ENCODE measurements around the gene CPLANE1. TPM values are rescaled to one million over a fixed set of nuclear protein-coding genes. Genes with fewer than 3 reads are reported as not detected.
"Not testable (repeated sequence)": the region's sequence is repeated elsewhere in the genome, so short reads cannot be mapped to it uniquely, and the experiment has no call there.

The CPLANE1 gene
- total RNA-seq, 2 donors from 2014 or later, result 5.4 to 6.9 TPM

DNA sequence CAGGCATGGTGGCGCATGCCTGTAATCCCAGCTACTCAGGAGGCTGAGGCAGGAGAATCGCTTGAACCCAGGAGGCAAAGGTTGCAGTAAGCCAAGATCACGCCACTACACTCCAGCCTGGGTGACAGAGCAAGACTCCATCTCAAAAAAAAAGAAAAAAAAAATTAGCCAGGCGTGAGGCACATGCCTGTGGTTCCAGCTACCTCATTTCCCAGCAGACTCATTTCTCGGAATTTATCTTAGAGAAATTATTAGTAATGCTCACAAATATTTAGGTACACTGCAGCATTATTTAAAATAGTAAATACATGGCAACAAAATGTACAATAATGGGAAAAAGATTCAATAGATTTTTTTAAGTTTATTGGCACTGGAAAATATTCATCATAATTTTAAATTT is 29.8 kb downstream of the CPLANE1 start:
- H3K36me3 Mint-ChIP-seq; H3K9me3 Mint-ChIP-seq; ATAC-seq; H3K27ac Mint-ChIP-seq; DNase-seq (ENCODE audit: low spot score in 2 of 2): not testable (repeated sequence)

- Mint-ChIP-seq H3K27ac (no peak overlapping the region), H3K36me3 (no peaks in the 10 kb centered on the region), H3K9me3 (no peaks in the 10 kb centered on the region)
- no peak for ATAC-seq
- DNase-seq (ENCODE audit: low spot score in 2 of 2), result no peak
Measured at GRCh38 chr5:37217976-37218375, 31.2 kb downstream of the CPLANE1 start.

GRCh38 chr5:37214550-37214949 is 34.6 kb downstream of the CPLANE1 start:
- Mint-ChIP-seq H3K27ac (no peak overlapping the region), H3K9me3 (no peaks in the 10 kb centered on the region), H3K36me3 (peaks cover 0 to 14% of the 10 kb centered on the region in 2 donors)
- no peak for DNase-seq (ENCODE audit: low spot score in 2 of 2)
- peak in 1 of 2 donors; percentile 22 for ATAC-seq

DNA sequence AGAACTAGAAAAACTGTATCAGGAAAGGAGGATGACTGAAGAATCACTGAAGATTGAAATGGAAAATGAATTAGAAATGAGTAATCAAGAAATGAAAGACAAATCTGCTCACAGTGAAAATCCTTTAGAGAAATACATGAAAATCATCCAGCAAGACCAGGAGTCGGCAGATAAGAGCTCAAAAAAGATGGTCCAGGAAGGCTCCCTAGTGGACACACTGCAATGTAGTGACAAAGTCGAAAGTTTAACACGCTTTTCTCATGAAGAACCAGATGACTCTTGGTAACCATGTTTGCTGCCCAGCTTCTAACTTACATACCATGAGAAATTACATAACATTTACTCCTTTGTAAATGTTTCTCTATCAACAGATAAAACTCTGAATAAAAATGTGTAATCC is 37.1 kb downstream of the CPLANE1 start:
- ATAC-seq, result no peak
- H3K27ac Mint-ChIP-seq, result no peak overlapping the region
- H3K9me3 Mint-ChIP-seq, result no peaks in the 10 kb centered on the region
- no peak for DNase-seq (ENCODE audit: low spot score in 2 of 2)
- peaks cover 0 to 15% of the 10 kb centered on the region in 2 donors for H3K36me3 Mint-ChIP-seq

GRCh38 chr5:37211661-37212060 is 37.5 kb downstream of the CPLANE1 start:
- Mint-ChIP-seq H3K36me3 (peaks cover 0 to 15% of the 10 kb centered on the region in 2 donors), H3K9me3 (no peaks in the 10 kb centered on the region), H3K27ac (no peak overlapping the region)
- DNase-seq (ENCODE audit: low spot score in 2 of 2), result no peak
- no peak for ATAC-seq

DNA sequence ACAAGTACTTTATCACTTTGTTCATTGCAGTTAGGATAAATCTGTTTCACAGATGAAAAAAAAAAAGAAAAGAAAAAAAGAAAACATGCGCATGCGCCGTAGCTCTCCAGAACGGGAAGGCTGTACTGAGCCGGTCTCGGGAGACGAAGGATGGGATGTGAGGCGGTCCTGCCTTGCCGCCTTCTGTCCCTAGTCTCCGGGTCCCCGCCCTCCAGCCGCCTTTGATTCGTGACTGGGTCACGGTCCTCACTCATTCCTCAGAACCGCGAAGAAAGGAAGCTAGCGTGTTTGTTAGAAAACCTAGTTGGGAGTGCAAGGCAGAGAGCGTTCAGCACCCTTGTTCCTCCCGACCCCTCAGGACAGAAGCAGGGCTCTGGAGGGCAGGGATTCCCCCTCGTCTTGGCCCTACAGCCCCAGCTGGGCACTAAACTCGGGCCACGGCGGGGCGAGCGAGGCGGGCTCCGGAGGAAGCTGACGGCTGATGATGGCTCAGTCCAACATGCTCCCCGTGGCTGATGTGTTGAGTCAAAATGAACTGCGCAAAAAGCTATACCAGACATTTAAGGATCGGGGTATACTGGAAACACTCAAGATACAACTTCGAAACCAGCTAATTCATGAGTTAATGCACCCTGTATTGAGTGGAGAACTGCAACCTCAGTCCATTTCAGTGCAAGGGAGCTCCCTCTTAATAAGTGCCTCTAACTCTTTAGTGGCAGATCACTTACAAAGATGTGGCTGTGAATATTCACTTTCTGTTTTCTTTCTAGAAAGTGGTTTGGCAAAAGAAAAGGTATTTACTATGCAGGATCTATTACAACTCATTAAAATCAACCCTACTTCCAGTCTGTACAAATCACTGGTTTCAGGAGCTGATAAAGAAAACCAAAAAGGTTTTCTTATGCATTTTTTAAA is 40.0 kb downstream of the CPLANE1 start:
- DNase-seq (ENCODE audit: low spot score in 2 of 2), result peak in 1 of 2 donors; percentile 4
- Mint-ChIP-seq H3K36me3 (peaks cover 0 to 15% of the 10 kb centered on the region in 2 donors), H3K9me3 (no peaks in the 10 kb centered on the region), H3K27ac (peak overlapping the region in 1 of 2 donors; percentile 76)
- ATAC-seq, result peak; percentile 54 to 87

- H3K27ac Mint-ChIP-seq, result peak overlapping the region in 1 of 2 donors; percentile 62
- peaks cover 0 to 15% of the 10 kb centered on the region in 2 donors for H3K36me3 Mint-ChIP-seq
- no peaks in the 10 kb centered on the region for H3K9me3 Mint-ChIP-seq
- DNase-seq (ENCODE audit: low spot score in 2 of 2) (no peak), ATAC-seq (no peak)
Measured at GRCh38 chr5:37207802-37208201, 41.4 kb downstream of the CPLANE1 start.

DNA sequence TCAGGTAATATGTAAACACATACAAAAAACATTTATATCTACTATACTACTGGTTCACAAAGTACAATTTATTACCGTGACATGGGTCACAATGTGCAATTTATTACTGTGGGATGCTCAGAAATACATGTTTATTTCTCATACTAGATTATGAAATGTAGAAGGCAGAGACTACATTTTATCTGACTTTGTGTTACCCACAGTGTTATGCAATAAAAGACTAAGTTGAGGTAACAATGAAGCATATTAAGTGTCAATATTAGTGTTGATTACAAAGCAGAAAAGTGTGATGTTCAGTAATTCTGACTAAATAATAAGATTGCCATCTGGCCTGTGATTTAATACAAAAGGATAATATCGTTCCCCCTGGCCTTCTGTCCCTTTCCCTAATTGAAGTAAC is 42.4 kb downstream of the CPLANE1 start:
- DNase-seq (ENCODE audit: low spot score in 2 of 2) (no peak), ATAC-seq (no peak)
- H3K36me3 Mint-ChIP-seq, result peaks cover 0 to 15% of the 10 kb centered on the region in 2 donors
- no peaks in the 10 kb centered on the region for H3K9me3 Mint-ChIP-seq
- no peak overlapping the region for H3K27ac Mint-ChIP-seq

- no peaks in the 10 kb centered on the region for H3K9me3 Mint-ChIP-seq
- no peak for DNase-seq (ENCODE audit: low spot score in 2 of 2)
Measured at GRCh38 chr5:37198842-37199241, 50.3 kb downstream of the CPLANE1 start.

DNA sequence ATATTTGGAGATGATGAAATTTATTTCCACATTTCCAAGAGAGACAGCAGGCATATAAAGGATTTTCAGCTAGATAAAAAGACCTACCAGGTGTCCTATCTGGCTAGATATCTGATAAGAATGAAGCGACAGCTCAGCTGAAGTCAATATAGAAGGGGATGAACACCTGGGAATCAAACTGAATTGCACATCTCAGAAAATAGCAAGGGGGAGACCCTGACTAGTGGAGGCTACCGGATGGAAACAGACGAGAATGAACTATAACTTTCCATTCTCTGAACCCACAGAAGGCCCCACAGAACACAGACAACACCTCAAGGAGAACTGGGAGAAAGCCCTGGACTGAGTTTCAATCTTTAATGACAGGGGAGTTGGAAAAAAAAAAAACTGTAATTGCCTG is 51.1 kb downstream of the CPLANE1 start:
- Mint-ChIP-seq H3K27ac (peak overlapping the region; percentile 73 to 75), H3K36me3 (peaks cover 11 to 13% of the 10 kb centered on the region in 2 donors), H3K9me3 (no peaks in the 10 kb centered on the region)
- no peak for DNase-seq (ENCODE audit: low spot score in 2 of 2)
- peak; percentile 58 to 88 for ATAC-seq

More at GRCh38 chr5:37198842-37199241, 50.3 kb downstream of the CPLANE1 start:
- no peak overlapping the region for H3K27ac Mint-ChIP-seq
- H3K36me3 Mint-ChIP-seq, result peaks cover 11 to 13% of the 10 kb centered on the region in 2 donors
- ATAC-seq, result no peak

DNA sequence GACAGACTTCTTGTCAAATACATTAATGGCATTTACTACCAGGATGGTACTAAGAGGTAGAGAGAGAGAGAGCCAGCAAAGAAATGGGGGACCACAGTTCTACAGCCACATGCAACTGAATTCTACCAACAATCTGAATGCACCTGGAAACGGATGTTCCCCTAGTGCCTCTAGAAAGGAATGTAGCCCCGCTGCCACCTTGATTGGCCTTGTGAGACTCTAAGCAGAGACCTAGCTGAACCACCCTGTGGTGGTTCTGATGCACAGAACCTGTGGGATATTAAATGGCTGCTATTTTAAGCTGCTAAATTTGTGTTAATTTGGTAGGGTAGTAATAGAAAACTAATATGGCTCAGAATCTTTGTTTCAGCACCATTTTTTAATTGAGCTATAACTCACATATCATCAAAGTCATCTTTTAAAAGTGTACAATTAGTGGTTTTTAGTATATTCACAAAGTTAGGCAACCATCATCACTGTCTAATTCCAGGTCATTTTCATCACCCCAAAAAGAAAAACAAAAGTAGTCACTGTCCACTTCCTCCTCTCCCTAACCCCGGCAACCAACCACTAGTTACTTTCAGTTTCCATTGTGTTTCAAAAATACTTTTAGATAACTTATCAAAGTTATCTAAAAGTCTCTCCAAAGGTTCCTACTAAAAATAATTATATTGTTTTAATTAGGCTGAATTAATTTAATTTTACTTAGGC is 51.7 kb downstream of the CPLANE1 start:
- H3K27ac Mint-ChIP-seq, result peak overlapping the region; percentile 75 to 91
- peak; percentile 50 to 84 for ATAC-seq
- no peaks in the 10 kb centered on the region for H3K9me3 Mint-ChIP-seq

GRCh38 chr5:37190592-37190991 is 58.6 kb downstream of the CPLANE1 start:
- no peaks in the 10 kb centered on the region for H3K9me3 Mint-ChIP-seq
- no peak for ATAC-seq
- no peak overlapping the region for H3K27ac Mint-ChIP-seq
- peaks cover 0 to 4% of the 10 kb centered on the region in 2 donors for H3K36me3 Mint-ChIP-seq
- DNase-seq (ENCODE audit: low spot score in 2 of 2), result no peak

More for the DNA sequence above, 51.7 kb downstream of the CPLANE1 start:
- peaks cover 11 to 13% of the 10 kb centered on the region in 2 donors for H3K36me3 Mint-ChIP-seq
- DNase-seq (ENCODE audit: low spot score in 2 of 2), result no peak

DNA sequence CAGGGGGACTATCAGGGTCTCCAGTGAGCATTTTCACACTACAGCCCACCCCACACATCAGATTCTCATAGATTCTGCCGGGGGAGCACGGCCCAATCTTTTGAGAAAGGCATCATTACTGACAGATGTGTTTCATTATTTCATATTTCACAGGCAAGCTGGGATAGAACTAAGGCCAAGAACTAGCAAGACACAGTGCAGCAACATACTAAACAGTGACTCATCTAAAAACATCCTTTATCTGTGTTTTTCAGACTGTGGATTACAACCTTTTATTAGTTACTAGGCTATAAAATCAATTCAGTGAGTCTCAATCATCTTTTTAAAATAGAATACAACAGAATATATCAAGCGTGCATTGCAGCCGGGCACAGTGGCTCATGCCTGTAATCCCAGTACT is 59.8 kb downstream of the CPLANE1 start:
- Mint-ChIP-seq H3K36me3 (peaks cover 0 to 4% of the 10 kb centered on the region in 2 donors), H3K9me3 (no peaks in the 10 kb centered on the region), H3K27ac (no peak overlapping the region)
- ATAC-seq, result no peak
- no peak for DNase-seq (ENCODE audit: low spot score in 2 of 2)

DNA sequence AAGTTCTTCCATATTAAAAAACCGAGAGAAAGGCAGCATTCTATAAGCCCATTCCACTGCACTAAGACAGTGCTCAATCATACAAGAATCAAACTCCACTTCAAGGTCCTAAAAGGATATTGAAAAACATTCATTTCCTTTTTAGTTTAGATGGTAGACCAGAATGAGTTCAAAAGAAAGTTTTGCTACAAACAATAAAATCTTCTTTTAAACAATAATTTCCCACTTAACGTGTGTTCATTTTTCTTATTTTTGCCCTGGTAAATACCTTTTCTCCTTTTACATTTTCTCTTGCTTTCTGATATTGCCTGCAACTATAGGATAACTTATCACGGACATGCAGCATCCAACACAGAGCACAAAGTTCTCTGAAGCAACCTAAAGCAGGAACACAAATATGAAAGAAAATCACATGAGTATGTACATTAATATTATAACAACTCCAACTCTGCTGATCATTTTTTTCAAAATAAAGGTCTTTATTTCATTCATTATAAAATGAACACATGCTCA is 61.7 kb downstream of the CPLANE1 start:
- ATAC-seq (no peak), DNase-seq (ENCODE audit: low spot score in 2 of 2) (no peak)
- H3K9me3 Mint-ChIP-seq, result no peaks in the 10 kb centered on the region
- peaks cover 0 to 4% of the 10 kb centered on the region in 2 donors for H3K36me3 Mint-ChIP-seq
- H3K27ac Mint-ChIP-seq, result no peak overlapping the region

GRCh38 chr5:37184748-37185364 is 64.3 kb downstream of the CPLANE1 start:
- ATAC-seq (no peak), DNase-seq (ENCODE audit: low spot score in 2 of 2) (no peak)
- peaks cover 0 to 2% of the 10 kb centered on the region in 2 donors for H3K36me3 Mint-ChIP-seq

GRCh38 chr5:37182667-37183066 is 66.5 kb downstream of the CPLANE1 start:
- Mint-ChIP-seq H3K36me3 (no peaks in the 10 kb centered on the region), H3K27ac (no peak overlapping the region), H3K9me3 (no peaks in the 10 kb centered on the region)
- DNase-seq (ENCODE audit: low spot score in 2 of 2) (no peak), ATAC-seq (no peak)

More at GRCh38 chr5:37184748-37185364, 64.3 kb downstream of the CPLANE1 start:
- Mint-ChIP-seq H3K9me3 (no peaks in the 10 kb centered on the region), H3K27ac (no peak overlapping the region)

GRCh38 chr5:37174928-37175327 is 74.2 kb downstream of the CPLANE1 start:
- Mint-ChIP-seq H3K27ac (no peak overlapping the region), H3K36me3 (no peaks in the 10 kb centered on the region), H3K9me3 (no peaks in the 10 kb centered on the region)
- ATAC-seq (no peak), DNase-seq (ENCODE audit: low spot score in 2 of 2) (no peak)

Data from activated naive CD4-positive, alpha-beta T cell treated with anti-CD3 and anti-CD28 coated beads, Interleukin-2, amount 50 U/mL, for 72 hours (primary cell).